C4-2B (cell line): ENCODE results near the gene ME3.

Experiments used
- ZFX ChIP-seq: fragments of 450-650 bp; IDR thresholded peaks from 2 replicates; pipeline ENCODE4 v1.6.1; 2017
- TF ChIP-seq, protein P1 (sequence below): fragments of 450-650 bp; conservative IDR thresholded peaks from 2 replicates; pipeline ENCODE4 v1.5.1; 2017; ENCODE audit warnings: mild to moderate bottlenecking

DNA sequence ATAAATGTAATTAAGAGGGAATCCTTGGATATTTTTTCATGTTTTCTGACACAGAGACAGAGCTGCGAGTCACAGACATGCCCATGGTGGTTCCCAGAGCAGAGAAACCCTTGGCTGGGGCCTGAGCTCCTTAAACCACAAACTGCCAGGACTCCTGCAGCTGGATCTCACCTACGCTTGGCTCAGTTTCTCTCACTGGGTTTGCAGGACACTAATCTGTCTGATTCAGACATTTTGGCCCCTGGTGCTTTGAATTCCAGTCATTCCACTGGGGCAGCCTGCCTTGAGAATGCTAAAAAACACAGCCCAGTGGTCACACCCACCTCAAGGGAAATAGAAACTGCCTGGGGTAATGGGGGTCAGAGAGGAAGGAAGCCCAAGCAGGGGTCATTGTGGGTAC, 175.1 kb downstream of the ME3 start:
- TF ChIP-seq, protein P1, sequence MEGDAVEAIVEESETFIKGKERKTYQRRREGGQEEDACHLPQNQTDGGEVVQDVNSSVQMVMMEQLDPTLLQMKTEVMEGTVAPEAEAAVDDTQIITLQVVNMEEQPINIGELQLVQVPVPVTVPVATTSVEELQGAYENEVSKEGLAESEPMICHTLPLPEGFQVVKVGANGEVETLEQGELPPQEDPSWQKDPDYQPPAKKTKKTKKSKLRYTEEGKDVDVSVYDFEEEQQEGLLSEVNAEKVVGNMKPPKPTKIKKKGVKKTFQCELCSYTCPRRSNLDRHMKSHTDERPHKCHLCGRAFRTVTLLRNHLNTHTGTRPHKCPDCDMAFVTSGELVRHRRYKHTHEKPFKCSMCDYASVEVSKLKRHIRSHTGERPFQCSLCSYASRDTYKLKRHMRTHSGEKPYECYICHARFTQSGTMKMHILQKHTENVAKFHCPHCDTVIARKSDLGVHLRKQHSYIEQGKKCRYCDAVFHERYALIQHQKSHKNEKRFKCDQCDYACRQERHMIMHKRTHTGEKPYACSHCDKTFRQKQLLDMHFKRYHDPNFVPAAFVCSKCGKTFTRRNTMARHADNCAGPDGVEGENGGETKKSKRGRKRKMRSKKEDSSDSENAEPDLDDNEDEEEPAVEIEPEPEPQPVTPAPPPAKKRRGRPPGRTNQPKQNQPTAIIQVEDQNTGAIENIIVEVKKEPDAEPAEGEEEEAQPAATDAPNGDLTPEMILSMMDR: no peak
- TF ChIP-seq ZFX: no peak
